Measurements from ENCODE around the gene TSPAN19.

The TSPAN19 gene

DNA sequence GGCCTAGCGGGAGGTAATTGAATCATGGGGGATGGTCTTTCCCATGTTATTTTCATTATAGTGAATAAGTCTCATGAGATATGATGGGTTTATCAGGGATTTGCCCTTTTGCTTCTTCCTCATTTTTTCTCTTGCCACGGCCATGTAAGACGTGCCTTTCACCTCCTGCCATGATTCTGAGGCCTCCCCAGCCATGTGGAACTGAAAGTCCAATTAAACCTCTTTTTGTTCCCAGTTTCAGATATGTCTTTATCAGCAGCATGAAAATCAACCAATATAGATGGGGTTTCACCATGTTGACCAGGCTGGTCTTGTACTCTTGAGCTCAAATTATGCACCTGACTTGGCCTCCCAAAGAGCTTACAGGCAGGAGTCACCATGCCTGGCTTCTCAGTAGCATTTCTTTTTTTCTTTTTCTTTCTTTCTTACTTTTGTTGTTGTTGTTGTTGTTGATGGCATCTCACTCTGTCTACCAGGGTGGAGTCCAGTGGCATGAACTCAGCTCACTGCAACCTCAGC is 33.2 kb downstream of the TSPAN19 start:
- TF ChIP-seq TAF1 (IDR thresholded peaks at IDR 0.05; ENCODE audit: low read depth) (no peak), RAD21 (IDR thresholded peaks at IDR 0.05; ENCODE audit: low read depth) (no peak), ZBTB7A (IDR thresholded peaks at IDR 0.05; ENCODE audit: low read depth) (no peak), TCF12 (IDR thresholded peaks at IDR 0.05; ENCODE audit: low read depth) (no peak), FOXM1 (IDR thresholded peaks at IDR 0.05; ENCODE audit: borderline replicate concordance, low read depth) (no peak), EP300 (IDR thresholded peaks at IDR 0.05; ENCODE audit: borderline replicate concordance) (no peak), CEBPB (IDR thresholded peaks at IDR 0.05) (no peak), YY1 (IDR thresholded peaks at IDR 0.05; ENCODE audit: low read depth) (no peak), CREB1 (IDR thresholded peaks at IDR 0.05; ENCODE audit: low read depth) (no peak), TEAD4 (IDR thresholded peaks at IDR 0.05) (no peak), NFIC (IDR thresholded peaks at IDR 0.05) (no peak)
- TF ChIP-seq, protein P1, sequence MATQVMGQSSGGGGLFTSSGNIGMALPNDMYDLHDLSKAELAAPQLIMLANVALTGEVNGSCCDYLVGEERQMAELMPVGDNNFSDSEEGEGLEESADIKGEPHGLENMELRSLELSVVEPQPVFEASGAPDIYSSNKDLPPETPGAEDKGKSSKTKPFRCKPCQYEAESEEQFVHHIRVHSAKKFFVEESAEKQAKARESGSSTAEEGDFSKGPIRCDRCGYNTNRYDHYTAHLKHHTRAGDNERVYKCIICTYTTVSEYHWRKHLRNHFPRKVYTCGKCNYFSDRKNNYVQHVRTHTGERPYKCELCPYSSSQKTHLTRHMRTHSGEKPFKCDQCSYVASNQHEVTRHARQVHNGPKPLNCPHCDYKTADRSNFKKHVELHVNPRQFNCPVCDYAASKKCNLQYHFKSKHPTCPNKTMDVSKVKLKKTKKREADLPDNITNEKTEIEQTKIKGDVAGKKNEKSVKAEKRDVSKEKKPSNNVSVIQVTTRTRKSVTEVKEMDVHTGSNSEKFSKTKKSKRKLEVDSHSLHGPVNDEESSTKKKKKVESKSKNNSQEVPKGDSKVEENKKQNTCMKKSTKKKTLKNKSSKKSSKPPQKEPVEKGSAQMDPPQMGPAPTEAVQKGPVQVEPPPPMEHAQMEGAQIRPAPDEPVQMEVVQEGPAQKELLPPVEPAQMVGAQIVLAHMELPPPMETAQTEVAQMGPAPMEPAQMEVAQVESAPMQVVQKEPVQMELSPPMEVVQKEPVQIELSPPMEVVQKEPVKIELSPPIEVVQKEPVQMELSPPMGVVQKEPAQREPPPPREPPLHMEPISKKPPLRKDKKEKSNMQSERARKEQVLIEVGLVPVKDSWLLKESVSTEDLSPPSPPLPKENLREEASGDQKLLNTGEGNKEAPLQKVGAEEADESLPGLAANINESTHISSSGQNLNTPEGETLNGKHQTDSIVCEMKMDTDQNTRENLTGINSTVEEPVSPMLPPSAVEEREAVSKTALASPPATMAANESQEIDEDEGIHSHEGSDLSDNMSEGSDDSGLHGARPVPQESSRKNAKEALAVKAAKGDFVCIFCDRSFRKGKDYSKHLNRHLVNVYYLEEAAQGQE (IDR thresholded peaks at IDR 0.05; ENCODE audit: low read depth), result no peak
- TF ChIP-seq, protein P2, sequence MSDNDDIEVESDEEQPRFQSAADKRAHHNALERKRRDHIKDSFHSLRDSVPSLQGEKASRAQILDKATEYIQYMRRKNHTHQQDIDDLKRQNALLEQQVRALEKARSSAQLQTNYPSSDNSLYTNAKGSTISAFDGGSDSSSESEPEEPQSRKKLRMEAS (IDR thresholded peaks at IDR 0.05), result no peak
- TF ChIP-seq, protein P3, sequence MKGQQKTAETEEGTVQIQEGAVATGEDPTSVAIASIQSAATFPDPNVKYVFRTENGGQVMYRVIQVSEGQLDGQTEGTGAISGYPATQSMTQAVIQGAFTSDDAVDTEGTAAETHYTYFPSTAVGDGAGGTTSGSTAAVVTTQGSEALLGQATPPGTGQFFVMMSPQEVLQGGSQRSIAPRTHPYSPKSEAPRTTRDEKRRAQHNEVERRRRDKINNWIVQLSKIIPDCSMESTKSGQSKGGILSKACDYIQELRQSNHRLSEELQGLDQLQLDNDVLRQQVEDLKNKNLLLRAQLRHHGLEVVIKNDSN (IDR thresholded peaks at IDR 0.05), result no peak

DNA sequence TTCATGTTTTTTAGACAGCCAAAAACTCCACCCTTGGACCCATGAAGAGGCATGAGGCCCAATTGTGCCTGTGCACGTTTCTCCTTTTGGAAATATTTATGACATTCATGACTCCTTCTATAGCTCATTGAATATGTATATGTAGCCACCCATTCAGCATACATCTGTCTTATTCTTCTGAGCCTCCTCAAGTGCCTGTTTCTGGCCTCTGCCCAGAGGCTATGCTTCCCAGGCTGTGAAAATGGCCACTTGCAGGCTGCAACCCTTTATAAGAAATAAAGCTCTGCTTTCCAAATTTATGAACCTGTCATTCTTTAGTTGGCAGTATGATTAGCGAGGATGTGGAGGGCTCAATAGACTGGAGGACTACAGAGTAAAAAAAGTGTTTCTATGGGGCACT is 35.3 kb downstream of the TSPAN19 start:
- TF ChIP-seq TCF12 (IDR thresholded peaks at IDR 0.05; ENCODE audit: low read depth), result no peak
- no peak for TF ChIP-seq TEAD4 (IDR thresholded peaks at IDR 0.05)
- no peak for TF ChIP-seq CREB1 (IDR thresholded peaks at IDR 0.05; ENCODE audit: low read depth)
- TF ChIP-seq, protein P1 (IDR thresholded peaks at IDR 0.05; ENCODE audit: low read depth), result no peak
- no peak for TF ChIP-seq FOXM1 (IDR thresholded peaks at IDR 0.05; ENCODE audit: borderline replicate concordance, low read depth)
- no peak for TF ChIP-seq CEBPB (IDR thresholded peaks at IDR 0.05)
- no peak for TF ChIP-seq ZBTB7A (IDR thresholded peaks at IDR 0.05; ENCODE audit: low read depth)
- TF ChIP-seq YY1 (IDR thresholded peaks at IDR 0.05; ENCODE audit: low read depth), result no peak
- no peak for TF ChIP-seq EGR1 (IDR thresholded peaks at IDR 0.05)
- no peak for TF ChIP-seq EP300 (IDR thresholded peaks at IDR 0.05; ENCODE audit: borderline replicate concordance)
- TF ChIP-seq RAD21 (IDR thresholded peaks at IDR 0.05; ENCODE audit: low read depth), result no peak
- TF ChIP-seq NFIC (IDR thresholded peaks at IDR 0.05), result no peak
- no peak for TF ChIP-seq TAF1 (IDR thresholded peaks at IDR 0.05; ENCODE audit: low read depth)
- TF ChIP-seq, protein P2 (IDR thresholded peaks at IDR 0.05), result no peak

DNA sequence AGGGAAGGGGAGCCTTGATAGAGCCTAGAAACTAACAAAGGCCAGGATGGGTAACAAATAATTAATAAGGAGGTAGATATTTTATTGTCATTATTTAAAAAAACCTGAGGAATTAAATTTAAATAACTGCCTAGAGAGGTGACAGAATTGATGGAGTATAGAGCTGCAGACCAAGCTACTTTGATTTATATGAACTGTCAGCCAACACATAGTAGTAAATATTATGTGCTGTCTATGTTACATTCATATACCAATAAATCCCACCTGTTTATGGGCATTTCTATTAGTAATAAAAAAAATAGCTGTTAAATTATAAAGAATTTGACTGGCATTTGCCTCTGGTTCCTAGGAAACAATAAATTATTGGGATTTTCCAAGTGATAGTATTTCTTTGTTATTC is 37.7 kb downstream of the TSPAN19 start:
- TF ChIP-seq TAF1 (IDR thresholded peaks at IDR 0.05; ENCODE audit: low read depth), result no peak
- no peak for TF ChIP-seq ZBTB7A (IDR thresholded peaks at IDR 0.05; ENCODE audit: low read depth)
- TF ChIP-seq, protein P3 (IDR thresholded peaks at IDR 0.05), result no peak
- no peak for TF ChIP-seq CREB1 (IDR thresholded peaks at IDR 0.05; ENCODE audit: low read depth)
- TF ChIP-seq EP300 (IDR thresholded peaks at IDR 0.05; ENCODE audit: borderline replicate concordance), result no peak
- no peak for TF ChIP-seq EGR1 (IDR thresholded peaks at IDR 0.05)
- no peak for TF ChIP-seq NFIC (IDR thresholded peaks at IDR 0.05)
- TF ChIP-seq, protein P1 (IDR thresholded peaks at IDR 0.05; ENCODE audit: low read depth), result no peak

DNA sequence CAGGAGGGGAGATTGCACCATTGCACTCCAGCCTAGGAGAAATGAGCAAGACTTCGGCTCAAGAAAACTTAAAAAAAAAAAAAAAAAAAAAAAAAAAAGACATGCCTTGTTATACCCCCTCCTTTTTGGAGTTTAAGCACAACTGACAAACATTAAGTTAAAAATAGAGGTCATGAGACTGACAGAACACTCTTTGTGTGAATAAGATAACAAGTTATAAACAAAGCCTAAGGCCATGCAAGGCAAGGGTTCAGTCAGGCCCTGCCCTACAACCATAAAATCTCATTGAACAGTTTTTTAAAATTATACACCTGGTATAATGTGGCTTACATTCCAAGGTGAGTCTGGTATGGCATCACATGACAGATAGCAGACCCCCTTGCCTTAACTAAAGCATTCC is 39.3 kb downstream of the TSPAN19 start:
- TF ChIP-seq TCF12 (IDR thresholded peaks at IDR 0.05; ENCODE audit: low read depth) (no peak), RAD21 (IDR thresholded peaks at IDR 0.05; ENCODE audit: low read depth) (no peak), FOXM1 (IDR thresholded peaks at IDR 0.05; ENCODE audit: borderline replicate concordance, low read depth) (no peak), CREB1 (IDR thresholded peaks at IDR 0.05; ENCODE audit: low read depth) (no peak), CEBPB (IDR thresholded peaks at IDR 0.05) (no peak), TEAD4 (IDR thresholded peaks at IDR 0.05) (no peak), NFIC (IDR thresholded peaks at IDR 0.05) (no peak), TAF1 (IDR thresholded peaks at IDR 0.05; ENCODE audit: low read depth) (no peak), EGR1 (IDR thresholded peaks at IDR 0.05) (no peak), YY1 (IDR thresholded peaks at IDR 0.05; ENCODE audit: low read depth) (no peak), EP300 (IDR thresholded peaks at IDR 0.05; ENCODE audit: borderline replicate concordance) (no peak)
- TF ChIP-seq, protein P2 (IDR thresholded peaks at IDR 0.05), result no peak
- TF ChIP-seq, protein P1 (IDR thresholded peaks at IDR 0.05; ENCODE audit: low read depth), result no peak

All from Ishikawa (cell line).